ENCODE results near the gene GNG14. TPM values are rescaled to one million over a fixed set of nuclear protein-coding genes. Genes with fewer than 3 reads are reported as not detected.

GNG14 gene
- total and polyA plus RNA-seq, 2 of the 13 experiments (the other 11 are each of a cell fraction or from before 2014, with no cell fraction given) = not detected

DNA sequence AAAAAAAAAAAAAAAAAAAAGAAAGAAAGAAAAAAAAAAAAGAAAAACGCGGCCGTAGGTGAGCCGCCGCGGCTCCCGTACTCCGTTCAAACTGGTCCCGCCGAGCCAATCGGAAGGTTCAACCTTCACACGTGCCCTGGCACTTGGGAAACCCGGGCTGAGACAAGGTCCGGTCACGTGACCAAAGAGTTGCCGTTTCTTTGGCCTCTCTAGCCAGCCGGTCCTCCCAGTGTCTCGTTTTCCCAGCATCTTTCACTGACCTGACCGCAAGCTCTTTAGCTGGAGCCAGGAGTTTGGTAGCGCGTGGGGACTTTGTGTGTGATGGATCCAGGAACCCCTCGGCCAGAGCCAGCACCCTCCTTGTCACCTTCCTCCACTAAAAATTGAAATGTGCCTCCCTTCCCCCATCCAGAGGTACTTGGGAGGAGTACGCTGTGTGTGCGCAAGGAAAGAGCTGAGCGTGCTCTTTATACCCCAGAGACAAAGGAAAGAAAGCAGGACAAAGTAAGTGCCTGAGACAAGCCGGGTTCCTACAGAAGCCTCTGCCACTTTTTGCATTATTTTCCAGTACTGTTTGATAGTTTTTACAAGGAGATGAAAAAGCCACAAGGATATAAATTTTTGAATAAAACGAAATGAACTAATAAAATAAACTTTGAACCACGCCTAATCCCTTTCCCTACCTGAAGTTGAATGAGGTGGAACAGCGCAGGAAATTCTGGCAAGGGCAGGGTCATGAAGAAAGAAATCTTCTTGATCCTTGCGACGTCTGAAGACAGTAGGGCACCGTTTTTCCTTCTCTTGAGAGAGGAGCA, 35.0 kb downstream of the GNG14 start (continued):
- TF ChIP-seq ZXDC (CRISPR knock-in tag; IDR thresholded peaks at IDR 0.05) (no peak), KAT2B (IDR thresholded peaks at IDR 0.05; ENCODE audit: borderline replicate concordance, low read depth, low read length) (no peak), ZNF792 (CRISPR knock-in tag; IDR thresholded peaks at IDR 0.05) (peak; percentile 71), PAXIP1 (CRISPR knock-in tag; conservative IDR thresholded peaks at IDR 0.05) (peak; percentile 36; the same call in 1 of the 2 replicates), ZNF331 (CRISPR knock-in tag; IDR thresholded peaks at IDR 0.05) (peak; percentile 76), ZNF781 (CRISPR knock-in tag; IDR thresholded peaks at IDR 0.05; ENCODE audit: borderline replicate concordance, not compliant biosample characterization) (peak; percentile 36), ISL2 (CRISPR knock-in tag; IDR thresholded peaks at IDR 0.05) (0 out of 2 replicates have a peak, but pooled peaks have one; percentile 31), ZSCAN22 (CRISPR knock-in tag; IDR thresholded peaks at IDR 0.05) (no peak), SKIL (CRISPR knock-in tag; IDR thresholded peaks at IDR 0.05; ENCODE audit: borderline replicate concordance) (no peak), ZNF589 (CRISPR knock-in tag; conservative IDR thresholded peaks at IDR 0.05) (no peak), ZNF501 (CRISPR knock-in tag; IDR thresholded peaks at IDR 0.05) (no peak; the same call in 1 of the 2 replicates)
- TF ChIP-seq, protein P1, sequence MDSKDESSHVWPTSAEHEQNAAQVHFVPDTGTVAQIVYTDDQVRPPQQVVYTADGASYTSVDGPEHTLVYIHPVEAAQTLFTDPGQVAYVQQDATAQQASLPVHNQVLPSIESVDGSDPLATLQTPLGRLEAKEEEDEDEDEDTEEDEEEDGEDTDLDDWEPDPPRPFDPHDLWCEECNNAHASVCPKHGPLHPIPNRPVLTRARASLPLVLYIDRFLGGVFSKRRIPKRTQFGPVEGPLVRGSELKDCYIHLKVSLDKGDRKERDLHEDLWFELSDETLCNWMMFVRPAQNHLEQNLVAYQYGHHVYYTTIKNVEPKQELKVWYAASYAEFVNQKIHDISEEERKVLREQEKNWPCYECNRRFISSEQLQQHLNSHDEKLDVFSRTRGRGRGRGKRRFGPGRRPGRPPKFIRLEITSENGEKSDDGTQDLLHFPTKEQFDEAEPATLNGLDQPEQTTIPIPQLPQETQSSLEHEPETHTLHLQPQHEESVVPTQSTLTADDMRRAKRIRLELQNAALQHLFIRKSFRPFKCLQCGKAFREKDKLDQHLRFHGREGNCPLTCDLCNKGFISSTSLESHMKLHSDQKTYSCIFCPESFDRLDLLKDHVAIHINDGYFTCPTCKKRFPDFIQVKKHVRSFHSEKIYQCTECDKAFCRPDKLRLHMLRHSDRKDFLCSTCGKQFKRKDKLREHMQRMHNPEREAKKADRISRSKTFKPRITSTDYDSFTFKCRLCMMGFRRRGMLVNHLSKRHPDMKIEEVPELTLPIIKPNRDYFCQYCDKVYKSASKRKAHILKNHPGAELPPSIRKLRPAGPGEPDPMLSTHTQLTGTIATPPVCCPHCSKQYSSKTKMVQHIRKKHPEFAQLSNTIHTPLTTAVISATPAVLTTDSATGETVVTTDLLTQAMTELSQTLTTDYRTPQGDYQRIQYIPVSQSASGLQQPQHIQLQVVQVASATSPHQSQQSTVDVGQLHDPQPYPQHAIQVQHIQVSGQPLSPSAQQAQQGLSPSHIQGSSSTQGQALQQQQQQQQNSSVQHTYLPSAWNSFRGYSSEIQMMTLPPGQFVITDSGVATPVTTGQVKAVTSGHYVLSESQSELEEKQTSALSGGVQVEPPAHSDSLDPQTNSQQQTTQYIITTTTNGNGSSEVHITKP (CRISPR knock-in tag; IDR thresholded peaks at IDR 0.05; ENCODE audit: low read depth) = peak; percentile 48; the same call in 1 of the 2 replicates
- TF ChIP-seq, protein P2, sequence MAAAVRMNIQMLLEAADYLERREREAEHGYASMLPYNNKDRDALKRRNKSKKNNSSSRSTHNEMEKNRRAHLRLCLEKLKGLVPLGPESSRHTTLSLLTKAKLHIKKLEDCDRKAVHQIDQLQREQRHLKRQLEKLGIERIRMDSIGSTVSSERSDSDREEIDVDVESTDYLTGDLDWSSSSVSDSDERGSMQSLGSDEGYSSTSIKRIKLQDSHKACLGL (CRISPR knock-in tag; IDR thresholded peaks at IDR 0.05) = no peak
